Limb (tissue), 2 donors: ENCODE data around the gene WWOX.

ENCODE experiments used
- DNase-seq, 2 donors: peaks; one replicate each; pipeline ENCODE4 v3.0.0-alpha.2; 2016; ENCODE audit errors: extremely low spot score in 2 of 2

WWOX gene

GRCh38 chr16:78433116-78433515, 333.7 kb downstream of the WWOX start:
- DNase-seq = no peak

- DNase-seq = no peak
These were observed 334.9 kb downstream of the WWOX start for GRCh38 chr16:78434401-78434800.

- DNase-seq = no peak
These were observed 335.8 kb downstream of the WWOX start for GRCh38 chr16:78435260-78435659.

- DNase-seq = no peak
These were observed 336.6 kb downstream of the WWOX start for GRCh38 chr16:78436023-78436422.

GRCh38 chr16:78436846-78437245, 337.4 kb downstream of the WWOX start:
- DNase-seq = no peak

GRCh38 chr16:78437352-78437968, 338.0 kb downstream of the WWOX start:
- DNase-seq = peak in 1 of 2 donors; percentile 39

GRCh38 chr16:78438219-78438618, 338.8 kb downstream of the WWOX start:
- DNase-seq = no peak

GRCh38 chr16:78438632-78439031, 339.2 kb downstream of the WWOX start:
- DNase-seq = no peak

- DNase-seq = no peak
These were observed 340.2 kb downstream of the WWOX start for GRCh38 chr16:78439646-78440045.

- DNase-seq = no peak
These were observed 341.8 kb downstream of the WWOX start for GRCh38 chr16:78441298-78441697.

GRCh38 chr16:78443542-78444364, 344.3 kb downstream of the WWOX start:
- DNase-seq = no peak

GRCh38 chr16:78445818-78446217, 346.4 kb downstream of the WWOX start:
- DNase-seq = no peak

GRCh38 chr16:78446486-78446885, 347.0 kb downstream of the WWOX start:
- no peak for DNase-seq

GRCh38 chr16:78446992-78447563, 347.6 kb downstream of the WWOX start:
- DNase-seq = no peak

- DNase-seq = no peak
These were observed 349.3 kb downstream of the WWOX start for GRCh38 chr16:78448658-78449271.

- no peak for DNase-seq
These were observed 350.8 kb downstream of the WWOX start for GRCh38 chr16:78450255-78450654.

- no peak for DNase-seq
These were observed 352.6 kb downstream of the WWOX start for GRCh38 chr16:78452025-78452555.

- DNase-seq = no peak
These were observed 356.4 kb downstream of the WWOX start for GRCh38 chr16:78455861-78456260.

GRCh38 chr16:78458588-78458987, 359.1 kb downstream of the WWOX start:
- DNase-seq = no peak

GRCh38 chr16:78460428-78460827, 361.0 kb downstream of the WWOX start:
- no peak for DNase-seq

GRCh38 chr16:78461087-78461486, 361.6 kb downstream of the WWOX start:
- DNase-seq = no peak
